A549 treated with CORT108297 at 1 μM for 4 hours (cell line): Measurements from ENCODE around the gene PAPPA2. TPM values are rescaled to one million over a fixed set of nuclear protein-coding genes. Genes with fewer than 3 reads are reported as not detected.

ENCODE experiments used
- total RNA-seq: library from RNA; stranded (reverse); fragments of 200-300 nt; extraction: Qiagen RNA extraction; gene quantifications from 5 replicates; pipeline ENCODE4 v1.2.3, GENCODE V29; 2022

Gene PAPPA2, protein sequence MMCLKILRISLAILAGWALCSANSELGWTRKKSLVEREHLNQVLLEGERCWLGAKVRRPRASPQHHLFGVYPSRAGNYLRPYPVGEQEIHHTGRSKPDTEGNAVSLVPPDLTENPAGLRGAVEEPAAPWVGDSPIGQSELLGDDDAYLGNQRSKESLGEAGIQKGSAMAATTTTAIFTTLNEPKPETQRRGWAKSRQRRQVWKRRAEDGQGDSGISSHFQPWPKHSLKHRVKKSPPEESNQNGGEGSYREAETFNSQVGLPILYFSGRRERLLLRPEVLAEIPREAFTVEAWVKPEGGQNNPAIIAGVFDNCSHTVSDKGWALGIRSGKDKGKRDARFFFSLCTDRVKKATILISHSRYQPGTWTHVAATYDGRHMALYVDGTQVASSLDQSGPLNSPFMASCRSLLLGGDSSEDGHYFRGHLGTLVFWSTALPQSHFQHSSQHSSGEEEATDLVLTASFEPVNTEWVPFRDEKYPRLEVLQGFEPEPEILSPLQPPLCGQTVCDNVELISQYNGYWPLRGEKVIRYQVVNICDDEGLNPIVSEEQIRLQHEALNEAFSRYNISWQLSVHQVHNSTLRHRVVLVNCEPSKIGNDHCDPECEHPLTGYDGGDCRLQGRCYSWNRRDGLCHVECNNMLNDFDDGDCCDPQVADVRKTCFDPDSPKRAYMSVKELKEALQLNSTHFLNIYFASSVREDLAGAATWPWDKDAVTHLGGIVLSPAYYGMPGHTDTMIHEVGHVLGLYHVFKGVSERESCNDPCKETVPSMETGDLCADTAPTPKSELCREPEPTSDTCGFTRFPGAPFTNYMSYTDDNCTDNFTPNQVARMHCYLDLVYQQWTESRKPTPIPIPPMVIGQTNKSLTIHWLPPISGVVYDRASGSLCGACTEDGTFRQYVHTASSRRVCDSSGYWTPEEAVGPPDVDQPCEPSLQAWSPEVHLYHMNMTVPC (N-terminal part only)
- total RNA-seq, result 0.01 to 0.02 TPM (median 0.01 TPM) in 4 of 5 replicates, not detected in the other

GRCh38 chr1:176462674-176463378 lies at the start of gene PAPPA2:
Gene PAPPA2, plus strand, starts transcription at chr1:176463175. Its CDS starts 93,148 bp downstream, at chr1:176556323.

